GM19397 (cell line): ENCODE measurements around the gene TSPAN12.
"Not testable (repeated sequence)": the region's sequence is repeated elsewhere in the genome, so short reads cannot be mapped to it uniquely, and the experiment has no call there.

ENCODE experiments used
- ATAC-seq: cut with Tn5 transposase; IDR thresholded peaks from one replicate; pipeline ENCODE4 v1.9.1; 2021; ENCODE audit warnings: mild to moderate bottlenecking, moderate library complexity; ENCODE audit not compliant: unreplicated experiment

The TSPAN12 gene, protein sequence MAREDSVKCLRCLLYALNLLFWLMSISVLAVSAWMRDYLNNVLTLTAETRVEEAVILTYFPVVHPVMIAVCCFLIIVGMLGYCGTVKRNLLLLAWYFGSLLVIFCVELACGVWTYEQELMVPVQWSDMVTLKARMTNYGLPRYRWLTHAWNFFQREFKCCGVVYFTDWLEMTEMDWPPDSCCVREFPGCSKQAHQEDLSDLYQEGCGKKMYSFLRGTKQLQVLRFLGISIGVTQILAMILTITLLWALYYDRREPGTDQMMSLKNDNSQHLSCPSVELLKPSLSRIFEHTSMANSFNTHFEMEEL

DNA sequence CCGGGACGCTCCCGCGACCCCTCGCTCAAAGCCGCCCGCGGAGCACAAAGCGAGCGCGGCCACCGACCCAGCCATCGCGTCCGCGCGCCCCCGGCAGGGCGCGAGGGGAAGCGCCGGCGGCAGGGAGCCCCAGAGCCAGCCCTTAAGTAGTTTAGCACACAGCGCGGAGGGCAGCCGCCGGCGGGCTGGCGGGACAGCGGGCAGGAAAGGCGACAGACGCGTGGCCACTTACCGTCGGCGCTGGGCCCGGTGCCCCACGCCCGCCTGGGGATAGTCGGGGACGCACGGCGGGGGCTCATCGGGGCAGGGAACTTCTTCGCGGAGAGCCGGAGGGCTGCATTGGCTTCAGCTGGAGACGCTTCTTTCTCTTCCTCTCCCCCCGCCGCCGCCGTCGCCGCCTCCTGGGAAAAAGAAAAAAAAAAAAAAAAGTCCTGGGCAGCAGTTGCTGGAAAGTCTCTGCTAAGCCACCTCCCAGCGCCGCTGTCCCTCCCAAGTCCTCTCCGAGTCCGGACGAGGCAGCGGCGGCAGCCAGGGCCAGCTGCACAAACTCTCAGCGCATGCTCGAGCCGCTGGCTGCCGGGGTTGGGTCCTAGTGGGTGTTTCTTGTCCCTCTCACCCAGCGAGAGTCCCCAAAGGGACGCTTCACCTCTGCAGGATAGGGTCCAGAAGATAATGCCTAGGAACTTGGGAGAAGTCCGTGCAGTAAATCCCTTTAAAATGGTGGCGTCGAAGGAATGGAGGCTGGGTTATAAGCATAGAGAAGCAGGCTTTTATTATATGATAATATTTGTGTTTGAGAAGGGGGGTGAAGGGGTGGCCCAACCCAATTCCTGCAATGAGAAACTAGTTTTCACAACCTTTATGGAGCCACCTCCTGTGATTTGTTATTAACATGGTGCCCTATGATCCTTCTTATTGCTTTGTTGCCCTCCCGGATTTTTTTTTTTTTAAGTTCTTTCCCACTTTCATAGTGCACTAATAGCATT lies at the start of gene TSPAN12:
TSS of gene TSPAN12 (minus strand) at position 557 of the 986 bp plus-strand sequence. CDS start 1,381 bp downstream, outside the sequence.
- ATAC-seq = peak; percentile 82

DNA sequence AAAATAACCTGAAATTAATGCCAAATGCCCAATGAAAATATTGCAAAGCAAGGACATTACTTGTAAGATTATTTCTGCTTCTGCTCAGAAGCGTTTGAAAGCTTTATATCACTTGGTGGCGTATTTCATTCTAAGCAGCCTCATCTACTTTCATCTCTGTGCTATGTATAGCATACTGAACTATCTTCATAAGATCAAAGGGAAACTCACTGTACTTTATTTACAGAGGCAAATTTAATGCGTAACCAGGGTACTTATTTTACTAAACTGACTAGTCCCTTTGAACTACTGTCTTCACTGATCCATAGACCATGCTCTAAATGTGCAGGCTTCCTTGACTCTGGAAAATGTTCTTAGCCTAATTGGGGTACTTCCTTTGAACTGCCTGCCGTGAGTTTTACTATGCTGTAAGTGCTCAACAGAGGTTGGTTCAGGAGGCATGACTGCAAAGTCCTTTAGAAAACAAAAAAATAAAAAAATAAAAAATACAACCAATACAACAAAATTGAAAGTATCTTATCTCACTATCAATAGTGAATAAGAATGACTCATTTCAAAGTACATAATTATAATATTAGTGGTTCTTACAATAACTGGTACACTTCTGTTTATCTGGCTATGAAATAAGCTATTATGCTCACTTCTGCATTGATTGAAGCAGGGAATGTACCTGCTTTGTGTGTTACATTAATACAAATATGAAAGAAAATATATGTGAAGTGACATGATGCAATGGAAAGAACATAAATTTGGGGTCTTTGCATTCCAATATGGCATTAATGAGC lies 41.0 kb upstream of the TSPAN12 start:
- no peak for ATAC-seq

- not testable (repeated sequence) for ATAC-seq
These were observed 37.3 kb upstream of the TSPAN12 start for GRCh38 chr7:120895253-120895652.

GRCh38 chr7:120885602-120886001 lies 27.7 kb upstream of the TSPAN12 start:
- ATAC-seq = not testable (repeated sequence)

- ATAC-seq = no peak
These were observed 19.8 kb upstream of the TSPAN12 start for GRCh38 chr7:120877701-120878100.

DNA sequence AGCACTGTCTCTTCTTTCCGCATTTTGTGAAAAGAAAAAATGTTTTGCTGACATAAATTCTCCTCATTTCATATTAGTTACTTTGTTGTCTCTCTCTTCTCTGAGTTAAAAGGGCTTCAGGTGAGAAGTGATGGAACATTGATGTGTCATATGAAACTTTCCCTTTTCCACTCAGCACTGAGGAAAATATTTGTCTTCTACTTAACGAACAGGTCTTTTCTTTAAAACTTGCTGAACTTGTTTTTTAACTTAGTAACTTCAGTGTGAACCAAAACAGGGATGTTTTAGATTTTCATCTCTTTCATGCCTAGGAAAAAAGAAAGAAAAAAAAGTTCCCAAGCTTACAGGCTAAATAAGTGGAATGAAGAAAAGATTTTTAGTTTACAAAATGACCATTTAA lies 19.0 kb upstream of the TSPAN12 start:
- ATAC-seq = no peak

DNA sequence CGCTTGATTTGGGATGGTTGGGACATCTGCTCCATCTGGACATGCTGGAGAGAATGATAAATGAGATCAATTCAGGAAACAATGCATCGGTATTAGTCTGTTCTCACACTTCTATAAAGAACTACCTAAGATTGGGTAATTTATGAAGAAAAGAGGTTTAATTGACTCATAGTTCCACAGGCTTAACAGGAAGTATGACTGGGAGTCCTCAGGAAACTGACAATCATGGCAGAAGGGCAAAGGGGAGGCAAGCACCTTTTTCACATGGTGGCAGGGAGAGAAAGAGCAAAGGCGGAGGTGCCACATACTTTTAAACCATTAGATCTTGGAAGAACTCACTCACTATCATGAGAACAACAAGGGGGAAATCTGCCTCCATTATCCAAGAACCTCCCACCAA lies 16.8 kb upstream of the TSPAN12 start:
- no peak for ATAC-seq

GRCh38 chr7:120874016-120874415 lies 16.1 kb upstream of the TSPAN12 start:
- ATAC-seq = no peak

DNA sequence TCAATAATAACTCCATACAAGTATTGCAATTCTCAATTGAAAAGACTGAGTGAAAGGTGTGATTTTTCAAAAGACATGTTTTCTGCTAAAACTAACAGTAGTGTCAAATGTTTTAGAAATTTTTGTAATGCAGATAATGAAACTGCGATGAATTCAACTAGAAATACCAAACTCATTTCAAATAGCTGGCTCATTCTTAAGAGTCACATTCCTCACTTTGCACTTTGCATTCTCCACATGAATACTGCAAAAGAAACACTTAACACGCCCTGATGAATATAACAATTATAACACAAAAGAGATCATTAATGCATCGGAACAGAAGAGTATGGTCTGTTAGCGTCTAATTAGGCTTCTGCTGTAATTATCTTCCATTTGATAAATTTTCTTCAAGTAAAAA lies 15.5 kb upstream of the TSPAN12 start:
- no peak for ATAC-seq

DNA sequence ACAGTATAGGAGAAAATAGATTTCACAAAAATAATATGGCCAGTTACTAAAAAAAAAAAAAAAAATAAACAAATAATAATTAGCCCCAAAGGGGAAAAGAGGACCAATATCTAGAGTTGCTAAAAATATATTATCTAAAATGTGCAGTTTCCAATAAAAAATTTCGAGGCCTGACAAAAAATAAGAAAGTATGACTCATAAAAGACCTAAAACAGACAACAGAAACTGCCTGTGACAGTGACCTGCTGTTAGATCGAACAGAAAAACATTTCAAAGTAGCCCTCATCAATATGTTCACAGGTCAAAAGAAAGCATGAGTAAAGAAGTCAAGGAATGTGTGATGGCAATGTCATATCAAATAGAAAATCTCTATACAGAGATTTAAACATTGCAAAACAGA lies 11.8 kb upstream of the TSPAN12 start:
- ATAC-seq = no peak

DNA sequence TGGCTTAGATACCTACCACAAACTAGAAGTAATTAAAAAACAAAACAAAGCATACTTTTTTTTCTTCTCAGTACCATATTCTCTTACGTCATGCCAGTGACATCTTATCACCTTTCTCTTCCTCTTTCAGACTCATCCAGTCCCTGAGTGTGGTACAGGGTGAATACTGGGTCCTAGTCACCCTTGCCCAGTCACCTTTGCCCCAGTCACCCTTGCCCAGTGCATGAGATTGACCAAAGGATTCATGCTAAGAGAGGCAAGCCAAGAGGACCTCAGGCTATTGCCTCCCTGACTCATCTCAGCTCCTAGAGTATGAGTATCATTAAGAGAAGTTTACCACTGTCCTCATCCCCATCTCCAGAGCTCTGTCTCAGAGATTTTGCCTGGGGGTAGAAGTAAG lies 10.0 kb upstream of the TSPAN12 start:
- ATAC-seq = no peak

GRCh38 chr7:120865191-120865981 lies 7.4 kb upstream of the TSPAN12 start:
- ATAC-seq = no peak

- ATAC-seq = no peak
These were observed 6.4 kb upstream of the TSPAN12 start for GRCh38 chr7:120864141-120864900.

GRCh38 chr7:120862987-120863590 lies 5.1 kb upstream of the TSPAN12 start:
- no peak for ATAC-seq

- no peak for ATAC-seq
These were observed 2.2 kb upstream of the TSPAN12 start for GRCh38 chr7:120860156-120860555.

DNA sequence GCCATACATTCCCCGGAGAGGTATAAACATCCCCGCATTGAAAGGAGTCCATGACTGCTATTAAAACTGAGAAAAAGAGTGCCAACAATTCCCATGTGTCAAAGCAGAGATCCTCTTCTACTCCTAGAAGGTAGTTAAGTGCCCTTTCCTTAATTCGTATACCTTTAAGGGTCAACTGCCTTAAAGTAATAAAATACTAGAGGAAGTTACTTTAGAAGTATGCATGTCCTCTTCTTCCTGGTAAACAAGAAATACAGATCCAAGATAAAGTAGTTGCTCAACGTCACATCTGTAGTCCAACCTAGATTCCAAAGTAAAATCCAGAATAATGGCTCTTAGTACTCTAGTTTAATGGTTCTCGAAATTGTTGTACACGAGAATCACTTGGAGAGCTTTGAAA lies 1.5 kb upstream of the TSPAN12 start:
- ATAC-seq = no peak

- peak; percentile 79 for ATAC-seq
These were observed 1.2 kb downstream of the TSPAN12 start for GRCh38 chr7:120856621-120857352.

GRCh38 chr7:120856198-120856597 lies 1.7 kb downstream of the TSPAN12 start:
- ATAC-seq = no peak
